HepG2 (cell line): ENCODE measurements around the gene NFKBIL1. TPM values are rescaled to one million over a fixed set of nuclear protein-coding genes. Genes with fewer than 3 reads are reported as not detected.

Experiments
- ARID4A ChIP-seq: sonication (generic); formaldehyde crosslinking; IDR thresholded peaks from 2 replicates; pipeline ENCODE4 v1.5.0; 2020; ENCODE audit warnings: mild to moderate bottlenecking, missing genetic modification reagents, borderline replicate concordance
- ATAD3A ChIP-seq: sonication (generic); formaldehyde crosslinking; IDR thresholded peaks from 2 replicates; pipeline ENCODE4 v1.4.0; 2020; ENCODE audit warnings: missing genetic modification reagents
- ATM ChIP-seq: fragments of 450-650 bp; IDR thresholded peaks from 2 replicates; pipeline ENCODE4 v1.7.1; 2017; ENCODE audit warnings: mild to moderate bottlenecking, borderline replicate concordance
- DRAP1 ChIP-seq: IDR thresholded peaks from 2 replicates; pipeline ENCODE4 v1.6.1; 2016; ENCODE audit warnings: missing genetic modification reagents, missing compliant biosample characterization
- FOXJ3 ChIP-seq: sonication (generic); formaldehyde crosslinking; IDR thresholded peaks from 2 replicates; pipeline ENCODE4 v1.4.0; 2020; ENCODE audit warnings: missing genetic modification reagents, mild to moderate bottlenecking, borderline replicate concordance
- HNRNPLL ChIP-seq: fragments of 200-400 bp; formaldehyde crosslinking; IDR thresholded peaks from 2 replicates; pipeline ENCODE4 v1.6.1; 2017; ENCODE audit warnings: mild to moderate bottlenecking, low read depth, low read length; ENCODE audit not compliant: poor library complexity, severe bottlenecking
- JDP2 ChIP-seq: sonication (generic); formaldehyde crosslinking; IDR thresholded peaks from 2 replicates; pipeline ENCODE4 v1.8.1; 2022; ENCODE audit warnings: missing genetic modification reagents, borderline replicate concordance
- KAT8 ChIP-seq: IDR thresholded peaks from 2 replicates; pipeline ENCODE4 v1.6.1; 2016; ENCODE audit warnings: missing genetic modification reagents, missing compliant biosample characterization
- MXD3 ChIP-seq: IDR thresholded peaks from 2 replicates; pipeline ENCODE4 v1.6.1; 2016; ENCODE audit warnings: mild to moderate bottlenecking, missing biosample characterization, missing genetic modification reagents
- PITX1 ChIP-seq: sonication (generic); formaldehyde crosslinking; IDR thresholded peaks from 2 replicates; pipeline ENCODE4 v1.5.1; 2020; ENCODE audit warnings: mild to moderate bottlenecking, missing genetic modification reagents
- PRPF4 ChIP-seq: fragments of 200-400 bp; formaldehyde crosslinking; IDR thresholded peaks from 2 replicates; pipeline ENCODE4 v1.6.1; 2016; ENCODE audit warnings: low read length, low read depth; ENCODE audit not compliant: poor library complexity, severe bottlenecking
- REXO4 ChIP-seq: sonication (generic); formaldehyde crosslinking; IDR thresholded peaks from 2 replicates; pipeline ENCODE4 v1.8.0; 2022; ENCODE audit warnings: missing genetic modification reagents, mild to moderate bottlenecking, borderline replicate concordance
- SMARCE1 ChIP-seq: fragments of 450-650 bp; IDR thresholded peaks from 2 replicates; pipeline ENCODE4 v1.6.1; 2017; ENCODE audit warnings: borderline replicate concordance
- SOX13 ChIP-seq, 3 experiments: fragments of 450-650 bp in 1 of 3; sonication (generic) in 1 of 3; formaldehyde crosslinking in 1 of 3; IDR thresholded peaks in 2 of 3; conservative IDR thresholded peaks in 1 of 3; 2 replicates each; pipeline versions ENCODE4 v1.5.0 to v1.6.1; 2016 to 2020; ENCODE audit warnings: antibody characterized with exemption in 1 of 3, mild to moderate bottlenecking in 1 of 3, missing compliant biosample characterization in 1 of 3, missing genetic modification reagents in 1 of 3, moderate library complexity in 1 of 3
- ZBTB4 ChIP-seq: sonication (generic); formaldehyde crosslinking; IDR thresholded peaks from 2 replicates; pipeline ENCODE4 v1.4.0; 2020; ENCODE audit warnings: missing genetic modification reagents, mild to moderate bottlenecking, borderline replicate concordance
- ZNF343 ChIP-seq: sonication (generic); formaldehyde crosslinking; IDR thresholded peaks from 2 replicates; pipeline ENCODE4 v1.4.0; 2020; ENCODE audit warnings: mild to moderate bottlenecking, missing genetic modification reagents
- ZNF484 ChIP-seq: sonication (generic); formaldehyde crosslinking; IDR thresholded peaks from 2 replicates; pipeline ENCODE4 v1.5.1; 2020; ENCODE audit warnings: mild to moderate bottlenecking, low read depth, missing genetic modification reagents, borderline replicate concordance
- ZNF629 ChIP-seq: sonication (generic); formaldehyde crosslinking; conservative IDR thresholded peaks from 2 replicates; pipeline ENCODE4 v1.5.0; 2020; ENCODE audit warnings: missing genetic modification reagents
- ZNF672 ChIP-seq: sonication (generic); formaldehyde crosslinking; IDR thresholded peaks from 2 replicates; pipeline ENCODE4 v1.8.1; 2022; ENCODE audit warnings: missing genetic modification reagents
- ZNF709 ChIP-seq: sonication (generic); formaldehyde crosslinking; IDR thresholded peaks from 2 replicates; pipeline ENCODE4 v1.5.0; 2020; ENCODE audit warnings: mild to moderate bottlenecking, missing genetic modification reagents
- polyA plus RNA-seq, 8 experiments: library from polyadenylated mRNA; depleted of rRNA in 3 of 8; stranded (reverse) in 7 of 8; unstranded in 1 of 8; fragments of >200 nt; fragmentation: Illumina TruSeq in 4 of 8; extraction: Trizol in 4 of 8; gene quantifications; 2 replicates each; pipeline versions ENCODE4 v1.2.1 to v1.2.3, GENCODE V29; 2011 to 2016; ENCODE audit warnings: low read depth in 4 of 8, missing spikeins in 1 of 8, mixed read lengths in 1 of 8; ENCODE audit not compliant: insufficient read depth in 1 of 8
- total RNA-seq, 5 experiments: library from RNA; depleted of rRNA; stranded (reverse); fragments of >200 nt; fragmentation: Illumina TruSeq; extraction: Trizol; gene quantifications; 2 replicates each; pipeline ENCODE4 v1.2.3, GENCODE V29; 2016; ENCODE audit warnings: low read depth in 1 of 5

Gene NFKBIL1
- total and polyA plus RNA-seq, 2 of the 13 experiments (the other 11 are each of a cell fraction or from before 2014, with no cell fraction given), result 9.7 to 19.5 TPM

GRCh38 chr6:31541658-31542521 lies 5.5 kb upstream of the NFKBIL1 start, which contains the start of gene DDX39B (continued):
- TF ChIP-seq ZNF484 (CRISPR knock-in tag) (no peak), ZNF343 (peak; percentile 92), MXD3 (peak; percentile 94; the same call in 1 of the 2 replicates), ATAD3A (CRISPR knock-in tag) (no peak), SOX13 (IDR thresholded peaks at IDR 0.05) (no peak), SOX13 (CRISPR knock-in tag; conservative IDR thresholded peaks at IDR 0.05 in 1 of 2, IDR thresholded peaks at IDR 0.05 in 1 of 2) (peak in 1 of 2 experiments; percentile 30; a peak in 2 of 4 replicates), ZBTB4 (peak; percentile 73; the same call in 1 of the 2 replicates), ZNF709 (CRISPR knock-in tag) (peak; percentile 93), REXO4 (CRISPR knock-in tag) (no peak), SMARCE1 (no peak), ZNF672 (no peak), KAT8 (peak; percentile 95), PRPF4 (no peak), ZNF629 (CRISPR knock-in tag) (peak; percentile 7; the same call in 1 of the 2 replicates), HNRNPLL (peak; percentile 27), PITX1 (CRISPR knock-in tag) (peak; percentile 92), ARID4A (CRISPR knock-in tag) (peak; percentile 92), ATM (no peak), JDP2 (CRISPR knock-in tag) (no peak), DRAP1 (peak; percentile 85), FOXJ3 (CRISPR knock-in tag) (peak; percentile 82; the same call in 1 of the 2 replicates)
